ENCODE results near the gene NAV2.

DNA sequence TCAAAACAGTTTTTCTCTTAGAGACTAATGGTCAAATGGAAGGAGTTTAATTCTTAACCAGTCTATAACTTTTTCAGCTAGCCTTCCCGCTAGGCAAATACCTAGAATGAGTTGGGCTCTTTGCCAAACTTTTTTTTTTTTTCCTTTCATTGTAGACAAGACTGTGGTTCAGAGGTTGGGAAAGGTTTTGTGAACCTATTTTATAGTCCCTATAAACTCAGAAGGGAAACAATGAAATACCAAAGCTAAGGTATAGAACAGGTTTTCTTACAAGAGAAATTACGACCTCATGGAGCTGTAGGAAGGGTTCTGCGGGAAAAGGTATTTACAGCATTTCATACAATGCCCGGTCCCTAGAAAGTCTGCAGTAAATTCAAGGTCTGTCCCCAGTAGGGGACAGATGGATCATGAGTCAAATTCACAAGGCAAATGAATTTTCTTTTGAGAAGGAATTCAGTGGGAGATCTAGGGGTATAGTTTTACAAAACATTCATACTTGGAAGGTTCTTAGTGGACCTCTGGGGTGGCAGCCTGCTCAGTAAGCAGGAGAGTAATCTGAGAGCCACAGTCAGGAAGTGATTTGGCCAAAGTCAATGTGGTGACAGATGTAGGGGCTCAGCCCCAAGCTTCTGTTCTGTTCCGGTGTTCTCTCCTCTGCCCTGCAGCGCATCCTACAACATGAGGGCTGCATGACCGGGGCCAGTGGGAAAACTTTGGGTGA is 300.9 kb downstream of the NAV2 start:
- TF ChIP-seq EZH2 (IDR thresholded peaks at IDR 0.05) (no peak), POLR2AphosphoS5 (IDR thresholded peaks at IDR 0.05; ENCODE audit: borderline replicate concordance, low read depth, low read length) (no peak), FOXP2 (optimal IDR thresholded peaks at IDR 0.05; ENCODE audit: control extremely low read depth, extremely low read length, insufficient read depth) (no peak)

Data from SK-N-MC (cell line).